ENCODE measurements around the gene MS4A1.

MS4A1 gene

DNA sequence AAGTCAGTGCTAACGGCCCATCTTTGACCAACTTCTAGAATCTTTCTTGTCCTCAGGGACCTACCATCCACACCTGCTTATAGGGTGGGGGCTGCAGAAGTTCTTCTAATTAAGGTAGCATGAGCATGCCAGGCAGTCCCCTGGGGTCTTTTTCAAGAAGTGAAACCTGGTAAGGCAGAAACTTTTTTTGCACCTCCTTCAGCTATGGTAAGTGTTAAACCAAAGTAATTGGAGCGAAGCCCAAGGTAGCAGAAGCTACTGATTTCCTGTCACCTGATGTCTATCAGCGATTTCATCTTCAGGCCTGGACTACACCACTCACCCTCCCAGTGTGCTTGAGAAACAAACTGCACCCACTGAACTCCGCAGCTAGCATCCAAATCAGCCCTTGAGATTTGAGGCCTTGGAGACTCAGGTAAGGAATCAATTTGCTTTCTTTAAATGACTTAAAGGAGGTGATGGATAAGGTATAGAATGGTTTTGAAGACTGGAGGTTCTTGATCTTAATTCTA is at the start of gene MS4A1:
MS4A1 (plus strand) TSS at position 317 of the 512 bp plus-strand sequence. CDS start 6,528 bp downstream, outside the sequence.
- intact Hi-C loops (cut with DNase I; ENCODE audit: low total_unique reads) = no loop called here
- H3K27me3 ChIP-seq = no peaks in the 10 kb centered on the region
- H3K36me3 ChIP-seq = no peaks in the 10 kb centered on the region
- TF ChIP-seq CTCF (IDR thresholded peaks at IDR 0.05) = no peak
- H3K4me3 ChIP-seq = no peak within 1 kb of the TSS
- no peak for DNase-seq
- no peaks in the 10 kb centered on the region for H3K9me3 ChIP-seq
- H3K27ac ChIP-seq = no peak within 1 kb of the TSS
- H3K4me1 ChIP-seq = no peaks in the 10 kb centered on the region

- Histone ChIP-seq H3K27me3 (no peaks in the 10 kb centered on the region), H3K36me3 (no peaks in the 10 kb centered on the region), H3K4me1 (no peaks in the 10 kb centered on the region), H3K9me3 (no peaks in the 10 kb centered on the region), H3K4me3 (no peak overlapping the region), H3K27ac (no peak overlapping the region)
- intact Hi-C loops (cut with DNase I; ENCODE audit: low total_unique reads) = no loop called here
- DNase-seq = no peak
- no peak for TF ChIP-seq CTCF (IDR thresholded peaks at IDR 0.05)
Observed at GRCh38 chr11:60420015-60420414, 35.6 kb upstream of the MS4A1 start.

DNA sequence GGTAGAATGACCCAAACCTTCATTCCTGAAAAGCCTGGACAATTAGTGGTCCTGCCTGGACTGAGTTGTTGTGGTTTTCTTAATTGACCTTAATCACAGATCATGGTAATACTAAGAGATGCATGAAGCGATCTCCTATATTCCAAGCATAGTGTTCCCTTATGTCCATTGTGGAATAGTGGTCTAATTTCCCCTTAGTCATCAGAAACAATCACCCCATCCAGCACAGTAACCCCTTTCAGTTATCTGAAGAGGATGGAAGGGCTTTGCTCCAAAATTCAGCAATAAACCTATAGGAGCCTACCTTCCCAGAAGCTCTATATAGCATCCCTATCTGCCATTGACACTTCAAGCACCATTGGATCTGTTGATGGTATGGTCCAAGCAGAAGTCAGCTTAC is 33.0 kb upstream of the MS4A1 start:
- Histone ChIP-seq H3K4me3 (no peak overlapping the region), H3K27ac (no peak overlapping the region), H3K4me1 (no peaks in the 10 kb centered on the region), H3K9me3 (no peaks in the 10 kb centered on the region), H3K27me3 (no peaks in the 10 kb centered on the region), H3K36me3 (no peaks in the 10 kb centered on the region)
- no peak for TF ChIP-seq CTCF (IDR thresholded peaks at IDR 0.05)
- intact Hi-C loops (cut with DNase I; ENCODE audit: low total_unique reads) = no loop called here
- no peak for DNase-seq

- Histone ChIP-seq H3K9me3 (no peaks in the 10 kb centered on the region), H3K4me3 (no peak overlapping the region), H3K27ac (no peak overlapping the region), H3K4me1 (no peaks in the 10 kb centered on the region), H3K36me3 (no peaks in the 10 kb centered on the region), H3K27me3 (no peaks in the 10 kb centered on the region)
- no peak for TF ChIP-seq CTCF (IDR thresholded peaks at IDR 0.05)
- intact Hi-C loops (cut with DNase I; ENCODE audit: low total_unique reads) = no loop called here
- no peak for DNase-seq
Observed at GRCh38 chr11:60428517-60428916, 27.1 kb upstream of the MS4A1 start.

GRCh38 chr11:60429272-60429671 is 26.4 kb upstream of the MS4A1 start, which contains the start of gene MS4A5:
TSS of gene MS4A5 (plus strand) at chr11:60429572. CDS start at chr11:60429675, 103 bp downstream.
- H3K9me3 ChIP-seq = no peaks in the 10 kb centered on the region
- no peaks in the 10 kb centered on the region for H3K27me3 ChIP-seq
- H3K27ac ChIP-seq = no peak within 1 kb of the TSS
- H3K4me1 ChIP-seq = no peaks in the 10 kb centered on the region
- TF ChIP-seq CTCF (IDR thresholded peaks at IDR 0.05) = no peak
- no peak within 1 kb of the TSS for H3K4me3 ChIP-seq
- intact Hi-C loops (cut with DNase I; ENCODE audit: low total_unique reads) = no loop called here
- DNase-seq = no peak
- H3K36me3 ChIP-seq = no peaks in the 10 kb centered on the region

GRCh38 chr11:60431251-60431650 is 24.4 kb upstream of the MS4A1 start:
- TF ChIP-seq CTCF (IDR thresholded peaks at IDR 0.05) = no peak
- Histone ChIP-seq H3K4me1 (no peaks in the 10 kb centered on the region), H3K9me3 (no peaks in the 10 kb centered on the region), H3K27me3 (no peaks in the 10 kb centered on the region), H3K4me3 (no peak overlapping the region), H3K36me3 (no peaks in the 10 kb centered on the region), H3K27ac (no peak overlapping the region)
- intact Hi-C loops (cut with DNase I; ENCODE audit: low total_unique reads) = no loop called here
- no peak for DNase-seq

Data from tibial artery (tissue), 4 donors.